SK-MEL-5 (cell line): ENCODE results near the gene MYOZ1. TPM values are rescaled to one million over a fixed set of nuclear protein-coding genes. Genes with fewer than 3 reads are reported as not detected.
"Not testable (repeated sequence)": the region's sequence is repeated elsewhere in the genome, so short reads cannot be mapped to it uniquely, and the experiment has no call there.

Source experiments
- DNase-seq: peaks from one replicate; pipeline ENCODE4 v3.0.0-alpha.2; 2016; ENCODE audit warnings: low read depth, low spot score
- in situ Hi-C: cut with HindIII; loops from 2 replicates; pipeline ENCODE4 v1.10.0; 2016; ENCODE audit warnings: low sequenced_read_pairs, high pct_unique_total_duplicates, low pct_unique_long_range_greater_than_20kb
- polyA plus RNA-seq, 2 experiments: library from polyadenylated mRNA; depleted of rRNA; stranded (reverse); fragments of >200 nt; gene quantifications; 2 replicates each; pipeline ENCODE4 v1.2.3, GENCODE V29; 2015
- total RNA-seq: library from RNA; depleted of rRNA; stranded (reverse); fragments of >200 nt; shearing (Covaris generic); gene quantifications from 2 replicates; pipeline ENCODE4 v1.2.3, GENCODE V29; 2014; rRNA removed

The MYOZ1 gene
- 0.21 TPM in 1 of 2 replicates, not detected in the other for total RNA-seq
- polyA plus RNA-seq (2015; cell fraction: cytosol; rRNA removed) = not detected in 2 replicates
- not detected in 2 replicates for polyA plus RNA-seq (2015; cell fraction: nucleus; rRNA removed)

- in situ Hi-C loops = no loop called here
- DNase-seq = no peak
These were observed at the start of gene MYOZ1 for GRCh38 chr10:73641328-73642060. Gene MYOZ1 (minus strand): TSS chr10:73641474. CDS start chr10:73640017, 1,457 bp downstream.

DNA sequence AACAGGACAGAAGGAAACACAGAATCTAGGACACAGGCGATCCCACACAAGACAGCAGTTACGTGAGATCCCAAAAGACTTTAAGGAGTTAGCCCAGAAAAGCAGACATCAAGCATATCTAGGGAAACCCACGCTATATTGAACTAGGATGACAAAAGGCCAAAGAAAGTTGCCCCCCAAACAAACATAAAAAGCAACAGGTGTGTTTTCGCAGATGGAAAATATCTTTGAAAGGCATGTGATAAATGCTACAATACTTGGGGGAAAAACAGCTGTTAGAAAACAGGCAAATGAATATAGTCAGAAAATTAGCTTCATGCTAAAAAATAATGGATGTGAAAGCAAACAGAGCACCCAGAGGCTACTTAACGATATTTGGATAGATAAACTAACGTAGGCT, 49.5 kb upstream of the MYOZ1 start:
- DNase-seq, in situ Hi-C loops: not testable (repeated sequence)

GRCh38 chr10:73689596-73689995, 48.3 kb upstream of the MYOZ1 start:
- in situ Hi-C loops, DNase-seq: not testable (repeated sequence)

GRCh38 chr10:73687641-73688040, 46.4 kb upstream of the MYOZ1 start:
- in situ Hi-C loops, DNase-seq: not testable (repeated sequence)

GRCh38 chr10:73674546-73674945, 33.3 kb upstream of the MYOZ1 start:
- in situ Hi-C loops, DNase-seq: not testable (repeated sequence)

DNA sequence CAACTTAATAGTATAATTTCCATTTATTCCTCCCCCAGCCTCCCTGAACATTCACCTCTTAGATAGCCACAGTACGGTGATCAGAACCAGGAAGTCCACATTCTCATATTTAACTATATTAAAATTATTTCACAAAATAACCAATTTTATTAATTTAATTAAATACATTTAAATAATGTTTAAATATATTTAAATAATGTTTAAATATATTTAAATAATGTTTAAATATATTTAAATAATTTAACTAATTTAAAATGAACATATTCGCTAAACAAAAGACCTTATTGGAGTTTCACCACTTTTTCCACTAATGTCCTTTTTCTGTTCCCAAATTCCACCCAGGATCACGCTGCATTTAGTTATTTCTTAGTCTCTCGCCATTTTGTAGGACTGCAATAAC, 27.1 kb upstream of the MYOZ1 start:
- in situ Hi-C loops, DNase-seq: not testable (repeated sequence)

DNA sequence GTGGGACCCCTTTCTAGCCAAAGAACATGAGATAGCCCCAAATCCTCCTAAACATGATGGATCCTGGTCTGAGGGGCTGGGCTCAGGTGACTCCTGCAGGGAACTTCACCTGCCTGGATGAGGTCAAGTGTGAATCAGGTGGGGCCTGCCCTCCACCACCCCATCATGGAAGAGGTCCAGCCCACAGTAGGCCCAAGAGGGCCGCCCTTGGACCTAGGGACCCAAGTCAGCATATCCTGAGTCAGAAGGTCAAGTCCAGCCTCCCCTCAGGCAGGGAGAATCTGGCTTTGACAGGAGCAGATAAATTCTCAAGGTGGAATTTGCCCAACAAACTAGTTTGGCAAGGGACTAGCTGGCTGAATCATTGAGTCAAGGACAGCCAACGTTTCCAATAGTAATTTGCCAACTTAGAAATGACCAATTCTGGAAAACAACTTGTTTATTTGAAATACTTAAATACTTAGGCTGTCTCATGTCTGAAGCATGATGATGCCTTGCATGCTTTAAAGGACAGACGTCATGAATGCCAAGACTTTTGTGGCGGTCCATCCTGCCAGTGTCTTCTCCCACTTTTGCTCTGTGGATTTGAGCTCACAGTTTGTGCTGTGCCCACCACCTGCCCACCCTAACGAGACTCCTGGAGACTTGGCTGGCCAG, 25.0 kb upstream of the MYOZ1 start:
- in situ Hi-C loops, DNase-seq: not testable (repeated sequence)

- DNase-seq, in situ Hi-C loops: not testable (repeated sequence)
These were observed 24.3 kb upstream of the MYOZ1 start for GRCh38 chr10:73665581-73665980.

DNA sequence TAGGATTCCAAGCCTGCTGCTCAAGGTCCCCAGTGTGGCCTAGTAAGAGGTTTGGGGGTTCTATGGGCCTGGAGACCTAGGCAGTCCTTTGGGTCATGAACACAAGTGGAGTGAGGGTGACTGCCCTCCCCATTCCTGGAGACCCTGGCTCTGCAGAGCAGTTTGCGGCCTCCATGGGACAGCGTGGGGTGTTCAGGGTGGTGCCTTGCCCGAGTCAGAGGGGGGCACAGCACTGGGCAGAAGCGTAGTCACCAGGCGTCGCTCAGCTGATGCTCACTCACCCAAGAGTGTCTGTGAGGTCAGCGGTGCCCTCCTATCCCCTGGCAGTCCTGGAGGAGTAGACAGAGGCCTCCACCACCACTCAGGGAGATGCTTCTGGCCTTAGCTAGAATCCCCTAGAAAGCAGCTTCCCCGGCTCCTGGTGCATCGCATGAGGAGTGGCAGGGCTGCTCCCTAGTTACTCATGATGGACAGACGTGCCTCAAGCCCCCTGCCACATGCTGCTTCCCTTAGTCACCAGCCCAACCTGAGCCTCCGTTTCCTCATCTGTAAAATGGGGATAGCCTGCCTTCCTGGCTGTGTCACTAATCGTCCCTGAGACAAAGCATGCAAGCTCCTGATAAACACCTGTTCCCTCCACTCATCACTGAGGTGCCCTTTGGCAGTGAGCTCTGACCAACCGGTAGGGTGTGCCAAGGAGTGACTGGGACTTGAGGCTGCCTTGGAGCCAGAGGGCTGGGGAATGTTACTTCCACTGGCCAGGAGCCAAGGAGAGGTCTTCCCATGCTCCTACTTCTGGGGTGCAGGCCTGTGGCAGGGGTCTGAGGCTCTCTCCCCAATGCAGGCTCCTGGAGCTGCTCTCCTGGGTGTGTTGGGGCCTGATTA, 23.1 kb upstream of the MYOZ1 start:
- DNase-seq, in situ Hi-C loops: not testable (repeated sequence)

GRCh38 chr10:73663621-73664020, 22.3 kb upstream of the MYOZ1 start:
- in situ Hi-C loops, DNase-seq: not testable (repeated sequence)

DNA sequence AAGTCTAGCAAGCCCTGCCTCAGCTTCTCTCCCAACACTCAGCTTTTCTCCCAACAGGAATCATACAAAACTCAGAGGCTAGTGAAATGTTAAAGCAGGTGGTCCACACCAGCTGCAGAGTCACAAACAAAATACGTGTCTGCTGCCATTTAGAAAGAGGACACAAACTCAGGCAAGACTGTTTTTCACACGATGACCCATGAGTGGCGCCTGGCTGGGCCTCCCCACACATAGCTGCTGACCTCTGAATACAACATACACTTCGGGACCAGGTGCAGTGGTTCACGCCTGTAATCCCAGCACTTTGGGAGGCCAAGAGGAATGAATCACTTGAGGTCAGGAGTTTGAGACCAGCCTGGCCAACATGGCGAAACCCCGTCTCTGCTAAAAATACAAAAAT, 21.4 kb upstream of the MYOZ1 start:
- DNase-seq, in situ Hi-C loops: not testable (repeated sequence)

- in situ Hi-C loops = no loop called here
- DNase-seq = no peak
These were observed 14.7 kb upstream of the MYOZ1 start, which contains the start of gene SYNPO2L for GRCh38 chr10:73655990-73656298. Gene SYNPO2L (minus strand): TSS chr10:73656029. CDS start chr10:73655922, 107 bp downstream.

- in situ Hi-C loops = no loop called here
- no peak for DNase-seq
These were observed 14.1 kb upstream of the MYOZ1 start for GRCh38 chr10:73655257-73655989.

DNA sequence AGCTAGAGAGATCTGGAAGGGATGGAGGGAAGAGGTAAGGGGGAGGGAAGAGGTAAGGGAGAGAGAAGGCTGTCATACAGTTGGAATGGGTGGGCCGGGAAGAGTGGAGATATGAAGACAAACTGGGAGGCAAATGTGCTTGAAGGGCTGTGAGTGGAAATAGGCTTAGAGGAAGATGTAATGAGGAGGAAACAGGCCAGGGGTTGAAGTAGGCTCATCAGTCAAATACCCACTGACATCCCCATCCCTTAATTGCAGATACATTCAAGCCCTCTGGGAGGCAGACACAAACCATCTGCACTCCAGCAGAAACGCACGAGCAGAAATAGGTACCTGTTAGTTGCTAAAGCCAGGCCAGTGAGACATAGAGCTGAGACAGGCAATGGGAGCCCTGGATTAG, 12.4 kb upstream of the MYOZ1 start:
- peak; percentile 55 for DNase-seq
- in situ Hi-C loops = no loop called here

DNA sequence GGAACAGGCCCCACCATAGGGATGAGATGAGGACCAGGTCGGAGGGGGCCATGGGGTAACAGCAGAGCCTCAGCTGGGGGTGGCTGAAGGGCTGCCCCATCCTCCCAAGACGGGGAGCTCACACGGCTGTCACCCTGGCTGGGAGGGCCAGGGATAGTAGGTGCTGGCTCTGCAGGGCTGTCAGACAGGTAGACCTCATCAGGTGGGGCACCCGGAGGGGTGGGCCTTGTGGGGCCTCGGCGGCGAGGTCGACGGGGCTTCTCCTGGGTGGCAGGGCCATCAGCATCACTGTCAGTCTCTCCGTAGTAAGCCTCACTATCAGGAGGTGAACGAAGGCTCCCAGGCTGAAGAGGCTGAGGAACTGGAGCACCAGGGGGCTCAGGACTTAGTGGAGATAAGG, 11.9 kb upstream of the MYOZ1 start:
- no peak for DNase-seq
- in situ Hi-C loops = no loop called here

DNA sequence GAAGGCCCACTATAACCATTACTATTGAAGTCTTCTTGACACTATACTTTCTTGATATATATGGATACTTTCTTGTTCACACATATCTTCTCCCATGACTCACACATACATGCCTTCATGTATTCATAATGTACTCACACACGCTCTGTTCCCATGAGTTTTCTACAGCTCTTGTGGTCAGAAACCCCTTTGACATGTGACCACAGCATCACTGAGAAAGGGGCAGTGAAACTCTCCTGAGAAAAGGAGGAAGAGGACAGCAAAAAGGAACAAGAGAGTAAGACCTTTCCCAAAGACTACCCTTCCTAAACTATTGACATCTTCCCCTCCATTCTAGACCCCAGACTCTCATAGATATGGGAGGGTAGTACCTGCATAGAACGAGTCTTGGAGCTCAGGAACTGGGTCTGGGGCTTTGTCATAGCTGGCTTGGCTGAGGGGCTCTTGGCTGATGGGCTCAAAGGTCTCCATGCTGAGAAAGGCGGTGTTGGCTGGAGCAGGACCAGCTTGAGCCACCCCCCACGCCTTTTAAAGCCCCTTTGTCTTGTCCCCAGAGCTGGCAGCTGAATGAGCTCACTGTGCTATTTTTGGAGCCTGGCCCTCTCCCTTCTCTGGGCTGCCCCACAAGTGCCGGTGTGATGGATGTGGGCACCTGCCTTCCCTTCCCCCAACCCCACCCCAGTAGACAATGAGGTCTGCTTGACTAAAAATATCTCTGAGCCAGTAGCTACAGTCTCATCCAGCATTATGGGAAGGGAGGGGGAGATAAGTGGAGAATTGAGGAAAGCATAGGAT, 9.5 kb upstream of the MYOZ1 start:
- in situ Hi-C loops = no loop called here
- DNase-seq = no peak
